Caco-2 (cell line): ENCODE measurements around the gene TUBB1. TPM values are rescaled to one million over a fixed set of nuclear protein-coding genes. Genes with fewer than 3 reads are reported as not detected.

Experiments used
- BruUV-seq: library from RNA; stranded (reverse); fragments of 400-500 nt; replicated peaks from 2 replicates; lab custom pipeline; 2021; lab: Mats Ljungman, UMichigan
- CTCF ChIA-PET: fragments of 300-600 bp; sonication (Branson Sonifier 250); formaldehyde crosslinking; loops from one replicate; lab custom pipeline; 2022; ENCODE audit warnings: antibody characterized with exemption; lab: Charles Lee
- POLR2A ChIA-PET: fragments of 300-600 bp; sonication (Branson Sonifier 250); formaldehyde crosslinking; loops from one replicate; lab custom pipeline; 2022; ENCODE audit warnings: antibody characterized with exemption; lab: Charles Lee
- DNase-seq, 2 experiments: peaks; one replicate each; pipeline versions ENCODE4 v3.0.0 to v3.0.0-alpha.2; 2020 to 2022
- H3K27me3 ChIP-seq: replicated peaks from 2 replicates; pipeline ENCODE4 v1.6.0; 2011; ENCODE audit warnings: low read length; ENCODE audit not compliant: control insufficient read depth, insufficient read depth
- H3K36me3 ChIP-seq: 2 replicates; pipeline ENCODE4 v1.5.1; 2011; ENCODE audit warnings: low read length; ENCODE audit not compliant: control insufficient read depth, insufficient read depth
- H3K4me1 ChIP-seq: fragments of 250-450 bp; sonication (Bioruptor Pico); 2 replicates; pipeline ENCODE4 v1.5.1; 2020; ENCODE audit warnings: mild to moderate bottlenecking
- H3K4me3 ChIP-seq: 2 replicates; pipeline ENCODE4 v1.5.1; 2011; ENCODE audit warnings: low read depth, mild to moderate bottlenecking, control low read depth, low read length
- H3K9me3 ChIP-seq: fragments of 250-450 bp; sonication (Bioruptor Pico); 2 replicates; pipeline ENCODE4 v1.5.1; 2020; ENCODE audit warnings: mild to moderate bottlenecking, moderate library complexity
- H3K27ac Mint-ChIP-seq: one replicate; pipeline ENCODE4 v1.8.0; 2022; ENCODE audit warnings: mixed read lengths; ENCODE audit not compliant: unreplicated experiment
- H3K27me3 Mint-ChIP-seq: one replicate; pipeline ENCODE4 v1.8.0; 2022; ENCODE audit warnings: mixed read lengths; ENCODE audit not compliant: insufficient read depth, unreplicated experiment
- H3K36me3 Mint-ChIP-seq: one replicate; pipeline ENCODE4 v1.8.0; 2022; ENCODE audit warnings: mild to moderate bottlenecking, mixed read lengths; ENCODE audit not compliant: insufficient read depth, unreplicated experiment
- H3K4me1 Mint-ChIP-seq: one replicate; pipeline ENCODE4 v1.8.0; 2022; ENCODE audit warnings: low read depth, mixed read lengths; ENCODE audit not compliant: unreplicated experiment
- H3K4me3 Mint-ChIP-seq: one replicate; pipeline ENCODE4 v1.8.0; 2022; ENCODE audit warnings: mild to moderate bottlenecking, moderate library complexity, mixed read lengths; ENCODE audit not compliant: unreplicated experiment
- H3K9me3 Mint-ChIP-seq: one replicate; pipeline ENCODE4 v1.8.0; 2022; ENCODE audit warnings: mixed read lengths; ENCODE audit not compliant: unreplicated experiment
- intact Hi-C: fragments of 100-400 bp; cut with micrococcal nuclease; formaldehyde crosslinking; loops from one replicate; pipeline ENCODE4 v1.10.0; 2022; ENCODE audit not compliant: unreplicated experiment
- total RNA-seq: library from RNA; stranded (reverse); gene quantifications from 2 replicates; pipeline ENCODE4 v1.2.3, GENCODE V29; 2022
- TF ChIP-seq, protein P1 (sequence below), 2 experiments: fragments of 200-600 bp in 1 of 2; IDR thresholded peaks; 1 replicate in 1 of 2; 2 replicates in 1 of 2; pipeline versions ENCODE4 v1.5.1 to v1.8.0; 2011 to 2022; ENCODE audit warnings: antibody characterized with exemption in 1 of 2, control low read depth in 1 of 2, inconsistent platforms in 1 of 2, low read depth in 1 of 2, low read length in 1 of 2, mild to moderate bottlenecking in 1 of 2, moderate library complexity in 1 of 2; ENCODE audit not compliant: insufficient read depth in 1 of 2, severe bottlenecking in 1 of 2, unreplicated experiment in 1 of 2

The TUBB1 gene
- total RNA-seq, 1 experiment from 2014 or later: 0.18 TPM

DNA sequence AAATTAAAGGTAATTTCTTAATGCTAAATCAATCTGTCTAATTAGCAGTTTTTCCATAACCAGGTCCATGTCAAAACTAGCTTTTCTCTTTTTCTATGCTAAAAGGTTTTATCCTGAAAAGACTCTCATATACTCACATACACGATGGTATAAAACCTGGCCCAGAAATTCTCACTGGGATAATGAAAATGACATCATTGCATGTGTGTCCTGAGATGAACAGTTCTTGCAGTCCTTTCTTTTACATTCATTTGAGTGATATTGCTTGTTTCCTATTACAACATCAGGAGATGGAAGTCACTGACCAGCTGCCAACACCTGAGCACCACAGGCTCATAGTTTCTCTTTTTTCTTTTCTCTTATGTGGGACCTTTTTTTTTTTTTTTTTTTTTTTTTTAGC, 31.2 kb downstream of the TUBB1 start:
- peaks cover 31% of the 10 kb centered on the region for H3K4me1 Mint-ChIP-seq
- Histone ChIP-seq H3K36me3 (no peaks in the 10 kb centered on the region), H3K27me3 (no peaks in the 10 kb centered on the region), H3K9me3 (0 out of 2 replicates have a peak, but pooled peaks cover under 1% of the 10 kb centered on the region), H3K4me3 (no peak overlapping the region), H3K4me1 (peaks cover 23% of the 10 kb centered on the region)
- no peak overlapping the region for H3K27ac Mint-ChIP-seq
- no TSS peak for BruUV-seq
- TF ChIP-seq, protein P1, sequence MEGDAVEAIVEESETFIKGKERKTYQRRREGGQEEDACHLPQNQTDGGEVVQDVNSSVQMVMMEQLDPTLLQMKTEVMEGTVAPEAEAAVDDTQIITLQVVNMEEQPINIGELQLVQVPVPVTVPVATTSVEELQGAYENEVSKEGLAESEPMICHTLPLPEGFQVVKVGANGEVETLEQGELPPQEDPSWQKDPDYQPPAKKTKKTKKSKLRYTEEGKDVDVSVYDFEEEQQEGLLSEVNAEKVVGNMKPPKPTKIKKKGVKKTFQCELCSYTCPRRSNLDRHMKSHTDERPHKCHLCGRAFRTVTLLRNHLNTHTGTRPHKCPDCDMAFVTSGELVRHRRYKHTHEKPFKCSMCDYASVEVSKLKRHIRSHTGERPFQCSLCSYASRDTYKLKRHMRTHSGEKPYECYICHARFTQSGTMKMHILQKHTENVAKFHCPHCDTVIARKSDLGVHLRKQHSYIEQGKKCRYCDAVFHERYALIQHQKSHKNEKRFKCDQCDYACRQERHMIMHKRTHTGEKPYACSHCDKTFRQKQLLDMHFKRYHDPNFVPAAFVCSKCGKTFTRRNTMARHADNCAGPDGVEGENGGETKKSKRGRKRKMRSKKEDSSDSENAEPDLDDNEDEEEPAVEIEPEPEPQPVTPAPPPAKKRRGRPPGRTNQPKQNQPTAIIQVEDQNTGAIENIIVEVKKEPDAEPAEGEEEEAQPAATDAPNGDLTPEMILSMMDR (IDR thresholded peaks at IDR 0.05; ENCODE audit: insufficient read depth in 1 of 2, low read depth in 1 of 2, low read length in 1 of 2, severe bottlenecking in 1 of 2, unreplicated experiment in 1 of 2): no peak
- no peaks in the 10 kb centered on the region for H3K9me3 Mint-ChIP-seq
- CTCF ChIA-PET: interaction anchor here (0.6 to 1.2 kb wide), 2 partner anchors 32 to 180 kb away, joined by 3 read pairs; no protein-coding TSS in a partner anchor
- intact Hi-C loops: no loop called here
- no peak for DNase-seq
- no peak overlapping the region for H3K4me3 Mint-ChIP-seq
- POLR2A ChIA-PET: no interaction called here
- peaks cover 5% of the 10 kb centered on the region for H3K27me3 Mint-ChIP-seq
- no peaks in the 10 kb centered on the region for H3K36me3 Mint-ChIP-seq

DNA sequence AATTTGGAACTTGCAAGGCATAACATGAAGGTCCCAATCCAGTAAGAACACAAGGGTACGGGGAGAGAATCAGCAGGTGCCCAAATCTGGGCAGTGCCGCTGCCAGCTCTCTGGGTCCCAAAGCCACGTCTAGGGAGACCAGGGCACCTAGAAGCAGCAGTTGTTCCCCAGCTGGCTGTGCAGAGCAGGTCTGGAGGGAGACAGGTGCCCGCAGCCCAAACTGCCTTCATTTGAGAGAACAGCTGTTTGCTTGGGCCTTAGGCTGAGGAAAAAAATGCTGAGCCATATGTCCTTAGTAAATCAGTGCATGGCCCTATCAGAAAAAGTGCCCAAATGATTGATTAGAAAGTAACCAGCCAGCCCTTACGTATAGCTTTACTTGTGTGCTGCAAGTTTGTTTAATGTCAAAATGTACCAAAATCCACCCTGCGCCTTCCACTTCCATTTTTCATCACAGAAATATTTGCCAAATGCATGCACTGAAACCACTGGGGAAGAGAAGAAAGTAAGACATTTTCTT, 32.5 kb downstream of the TUBB1 start:
- intact Hi-C loops: no loop called here
- no peak overlapping the region for H3K4me3 Mint-ChIP-seq
- CTCF ChIA-PET: no interaction called here

DNA sequence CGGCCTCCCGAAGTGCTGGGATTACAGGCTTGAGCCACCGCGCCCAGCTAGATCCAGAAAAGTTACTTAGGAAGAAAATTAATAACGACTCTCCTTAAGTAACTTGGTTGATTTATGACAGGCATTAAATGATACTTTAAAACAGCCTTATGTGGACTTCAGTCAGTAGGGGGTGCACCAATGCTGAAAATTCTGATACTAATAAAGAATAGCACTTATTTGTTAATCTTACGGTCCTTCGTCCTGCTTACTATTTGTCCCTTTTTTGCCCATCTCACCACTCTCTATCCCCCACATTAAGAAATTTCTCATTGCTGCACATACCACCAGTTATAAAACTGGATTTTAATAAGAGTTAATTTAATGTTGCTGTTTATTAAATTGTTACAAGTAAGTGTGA, 36.1 kb downstream of the TUBB1 start:
- BruUV-seq: no TSS peak
- no peak for DNase-seq

More for the DNA sequence above, 32.5 kb downstream of the TUBB1 start:
- H3K4me1 ChIP-seq: peaks cover 20% of the 10 kb centered on the region
- TF ChIP-seq, protein P1 (IDR thresholded peaks at IDR 0.05; ENCODE audit: insufficient read depth in 1 of 2, low read depth in 1 of 2, low read length in 1 of 2, severe bottlenecking in 1 of 2, unreplicated experiment in 1 of 2): no peak
- peaks cover 8% of the 10 kb centered on the region; the same call in 1 of the 2 replicates for H3K9me3 ChIP-seq
- peaks cover 5% of the 10 kb centered on the region for H3K27me3 Mint-ChIP-seq
- H3K27me3 ChIP-seq: no peaks in the 10 kb centered on the region
- H3K9me3 Mint-ChIP-seq: no peaks in the 10 kb centered on the region
- no TSS peak for BruUV-seq
- no peaks in the 10 kb centered on the region for H3K36me3 Mint-ChIP-seq
- peaks cover 29% of the 10 kb centered on the region for H3K4me1 Mint-ChIP-seq
- POLR2A ChIA-PET: no interaction called here
- H3K36me3 ChIP-seq: no peaks in the 10 kb centered on the region
- no peak overlapping the region for H3K27ac Mint-ChIP-seq
- no peak for DNase-seq
- no peak overlapping the region for H3K4me3 ChIP-seq

More for the DNA sequence above, 36.1 kb downstream of the TUBB1 start:
- H3K4me1 Mint-ChIP-seq: no peaks in the 10 kb centered on the region
- TF ChIP-seq, protein P1 (IDR thresholded peaks at IDR 0.05; ENCODE audit: insufficient read depth in 1 of 2, low read depth in 1 of 2, low read length in 1 of 2, severe bottlenecking in 1 of 2, unreplicated experiment in 1 of 2): peak; percentile 35 to 44
- no peak overlapping the region for H3K27ac Mint-ChIP-seq
- H3K36me3 ChIP-seq: no peaks in the 10 kb centered on the region
- CTCF ChIA-PET: interaction anchor here (0.6 kb wide), 1 partner anchor 400 kb away, joined by 6 read pairs; no protein-coding TSS in a partner anchor
- H3K4me3 Mint-ChIP-seq: no peak overlapping the region
- no peaks in the 10 kb centered on the region for H3K4me1 ChIP-seq
- peaks cover under 1% of the 10 kb centered on the region; the same call in 1 of the 2 replicates for H3K27me3 ChIP-seq
- H3K27me3 Mint-ChIP-seq: peaks cover 11% of the 10 kb centered on the region
- intact Hi-C loops: no loop called here
- H3K4me3 ChIP-seq: no peak overlapping the region
- POLR2A ChIA-PET: no interaction called here
- peaks cover 16% of the 10 kb centered on the region for H3K9me3 ChIP-seq
- no peaks in the 10 kb centered on the region for H3K36me3 Mint-ChIP-seq
- no peaks in the 10 kb centered on the region for H3K9me3 Mint-ChIP-seq
